ENCODE results near the gene PTPRU. TPM values are rescaled to one million over a fixed set of nuclear protein-coding genes. Genes with fewer than 3 reads are reported as not detected.

PTPRU gene
- total RNA-seq, 1 experiment from 2014 or later: 40.7 TPM

DNA sequence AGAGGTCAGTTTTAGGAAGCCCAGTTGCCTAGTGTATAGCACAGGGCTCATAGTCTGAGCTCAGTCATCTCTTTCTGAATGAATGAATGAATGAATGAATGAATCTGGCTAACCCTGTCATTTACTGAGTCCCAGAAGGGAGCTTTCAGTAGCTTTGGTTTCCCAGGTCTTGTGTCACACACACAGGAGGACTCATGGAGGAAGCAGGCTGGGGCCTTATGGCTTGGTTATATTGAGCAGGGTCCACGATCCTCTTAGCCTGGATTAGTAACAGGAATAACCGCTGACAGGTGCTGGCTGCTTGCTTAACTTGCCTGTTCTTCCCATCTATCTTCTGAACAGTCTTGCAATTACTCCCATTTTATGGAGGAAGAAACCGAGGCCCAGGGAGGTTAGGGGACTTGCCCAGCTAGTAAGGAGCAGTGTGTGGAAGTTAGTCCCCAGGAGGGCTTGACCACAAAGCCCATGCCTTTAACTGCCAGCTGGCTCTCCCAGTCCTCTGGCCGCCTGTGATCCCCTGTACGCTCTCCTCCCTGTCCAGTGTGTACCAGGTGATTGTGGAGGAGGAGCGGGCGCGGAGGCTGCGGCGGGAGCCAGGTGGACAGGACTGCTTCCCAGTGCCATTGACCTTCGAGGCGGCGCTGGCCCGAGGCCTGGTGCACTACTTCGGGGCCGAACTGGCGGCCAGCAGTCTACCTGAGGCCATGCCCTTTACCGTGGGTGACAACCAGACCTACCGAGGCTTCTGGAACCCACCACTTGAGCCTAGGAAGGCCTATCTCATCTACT, 46.0 kb downstream of the PTPRU start:
- peaks cover 4 to 20% of the 10 kb centered on the region in 2 experiments; a peak in 3 of 4 replicates for H3K4me1 ChIP-seq (ENCODE audit: control insufficient read depth in 1 of 2, insufficient read depth in 2 of 2, low read length in 2 of 2)
- no peak overlapping the region for H2AFZ ChIP-seq (ENCODE audit: low read depth, low read length, poor library complexity, severe bottlenecking)
- RAD21 ChIA-PET (ENCODE audit: low non-redundant PET in 1 of 2, low total read pairs in 2 of 2, uncharacterized antibody in 2 of 2, unreplicated experiment in 2 of 2): interaction anchor here in 1 of 2 experiments (0.5 kb wide), 1 partner anchor 74 kb away, joined by 5 read pairs; no protein-coding TSS in a partner anchor
- H3K27ac ChIP-seq (ENCODE audit: low read depth, low read length): no peak overlapping the region; the same call in 1 of the 2 replicates
- no peak for ATAC-seq
- H3K9me3 ChIP-seq (ENCODE audit: control insufficient read depth in 1 of 2, insufficient read depth in 1 of 2, low read depth in 1 of 2, low read length in 2 of 2): no peaks in the 10 kb centered on the region
- H3K9ac ChIP-seq (ENCODE audit: low read length): no peak overlapping the region
- peak overlapping the region; percentile 51 for H3K4me2 ChIP-seq (ENCODE audit: low read length)
- no TSS peak for BruUV-seq (replicated peaks)
- no peak for TF ChIP-seq FOSL1 (IDR thresholded peaks at IDR 0.05; ENCODE audit: low read depth)
- H3K27me3 ChIP-seq (ENCODE audit: insufficient read depth, low read length): no peaks in the 10 kb centered on the region
- no peak for DNase-seq (ENCODE audit: low read depth, low spot score)
- intact Hi-C loops (cut with micrococcal nuclease): no loop called here
- H3K4me3 ChIP-seq (replicated peaks in 1 of 2; ENCODE audit: low read depth in 1 of 2, low read length in 2 of 2): no peak overlapping the region
- no peaks in the 10 kb centered on the region for H3K9me2 ChIP-seq (ENCODE audit: insufficient read depth)
- POLR2A ChIA-PET: no interaction called here
- CTCF ChIA-PET: no interaction called here
- no peaks in the 10 kb centered on the region for H3K79me2 ChIP-seq (ENCODE audit: insufficient read depth, low read length)
- no peaks in the 10 kb centered on the region for H4K20me1 ChIP-seq (ENCODE audit: insufficient read depth)
- H3K36me3 ChIP-seq (ENCODE audit: control insufficient read depth in 1 of 2, insufficient read depth in 2 of 2, low read length in 2 of 2): no peaks in the 10 kb centered on the region

- POLR2A ChIA-PET: no interaction called here
- Histone ChIP-seq H3K9me3 (ENCODE audit: control insufficient read depth in 1 of 2, insufficient read depth in 1 of 2, low read depth in 1 of 2, low read length in 2 of 2) (no peaks in the 10 kb centered on the region), H3K4me3 (replicated peaks in 1 of 2; ENCODE audit: low read depth in 1 of 2, low read length in 2 of 2) (no peak overlapping the region), H3K9me2 (ENCODE audit: insufficient read depth) (no peaks in the 10 kb centered on the region), H2AFZ (ENCODE audit: low read depth, low read length, poor library complexity, severe bottlenecking) (no peak overlapping the region), H3K9ac (ENCODE audit: low read length) (no peak overlapping the region), H3K27ac (ENCODE audit: low read depth, low read length) (no peak overlapping the region; the same call in 1 of the 2 replicates), H3K4me2 (ENCODE audit: low read length) (peak overlapping the region; percentile 51), H3K79me2 (ENCODE audit: insufficient read depth, low read length) (no peaks in the 10 kb centered on the region), H3K36me3 (ENCODE audit: control insufficient read depth in 1 of 2, insufficient read depth in 2 of 2, low read length in 2 of 2) (no peaks in the 10 kb centered on the region), H3K4me1 (ENCODE audit: control insufficient read depth in 1 of 2, insufficient read depth in 2 of 2, low read length in 2 of 2) (peaks cover 4 to 20% of the 10 kb centered on the region in 2 experiments; a peak in 3 of 4 replicates), H4K20me1 (ENCODE audit: insufficient read depth) (no peaks in the 10 kb centered on the region), H3K27me3 (ENCODE audit: insufficient read depth, low read length) (no peaks in the 10 kb centered on the region)
- intact Hi-C loops (cut with micrococcal nuclease): no loop called here
- no TSS peak for BruUV-seq (replicated peaks)
- peak; percentile 91 for ATAC-seq
- CTCF ChIA-PET: no interaction called here
- DNase-seq (ENCODE audit: low read depth, low spot score): peak; percentile 74
- RAD21 ChIA-PET (ENCODE audit: low non-redundant PET in 1 of 2, low total read pairs in 2 of 2, uncharacterized antibody in 2 of 2, unreplicated experiment in 2 of 2): interaction anchor here in 1 of 2 experiments (0.5 kb wide), 1 partner anchor 73 kb away, joined by 5 read pairs; no protein-coding TSS in a partner anchor
- TF ChIP-seq ELF1 (IDR thresholded peaks at IDR 0.05; ENCODE audit: borderline replicate concordance, low read depth): no peak
- no peak for TF ChIP-seq EGR1 (IDR thresholded peaks at IDR 0.05; ENCODE audit: low read depth)
- no peak for TF ChIP-seq CEBPB (IDR thresholded peaks at IDR 0.05; ENCODE audit: low read depth)
- TF ChIP-seq REST (IDR thresholded peaks at IDR 0.05; ENCODE audit: low read depth): no peak
- TF ChIP-seq JUND (IDR thresholded peaks at IDR 0.05): no peak
- TF ChIP-seq RAD21 (IDR thresholded peaks at IDR 0.05; ENCODE audit: low read depth): no peak
- TF ChIP-seq SIN3A (IDR thresholded peaks at IDR 0.05; ENCODE audit: low read depth): no peak
- no peak for TF ChIP-seq CBX3 (IDR thresholded peaks at IDR 0.05; ENCODE audit: low read depth)
- TF ChIP-seq TCF7L2 (IDR thresholded peaks at IDR 0.05; ENCODE audit: borderline replicate concordance, extremely low read depth, insufficient read depth, insufficient read length): no peak
- no peak for TF ChIP-seq EZH2 (IDR thresholded peaks at IDR 0.05)
- no peak for TF ChIP-seq ZFX (IDR thresholded peaks at IDR 0.05)
- TF ChIP-seq POLR2A (IDR thresholded peaks at IDR 0.05; ENCODE audit: borderline replicate concordance, extremely low read depth, insufficient read depth, insufficient read length): no peak
Measured at GRCh38 chr1:29282924-29283803, 46.8 kb downstream of the PTPRU start.
